Colonic mucosa (tissue), 4 donors: Measurements from ENCODE around the gene ALDH1A3. TPM values are rescaled to one million over a fixed set of nuclear protein-coding genes. Genes with fewer than 3 reads are reported as not detected.

Source experiments
- DNase-seq: peaks from one replicate; pipeline ENCODE4 v3.0.0-alpha.2; 2020
- H3K27ac ChIP-seq: fragments of 200-600 bp; one replicate; pipeline ENCODE4 v1.8.0; 2021
- H3K27me3 ChIP-seq: fragments of 200-600 bp; one replicate; pipeline ENCODE4 v1.8.0; 2021
- H3K36me3 ChIP-seq: fragments of 200-600 bp; one replicate; pipeline ENCODE4 v1.8.0; 2021
- H3K4me1 ChIP-seq: fragments of 200-600 bp; one replicate; pipeline ENCODE4 v1.8.0; 2021; ENCODE audit warnings: mild to moderate bottlenecking
- H3K4me3 ChIP-seq: fragments of 200-600 bp; one replicate; pipeline ENCODE4 v1.8.0; 2021
- H3K9ac ChIP-seq, 2 donors: one replicate each; pipeline ENCODE4 v1.7.0; 2013; ENCODE audit warnings: control low read depth in 2 of 2, low read depth in 2 of 2, low read length in 2 of 2
- H3K9me3 ChIP-seq: fragments of 200-600 bp; one replicate; pipeline ENCODE4 v1.8.0; 2021
- intact Hi-C: fragments of 100-400 bp; cut with DNase I; formaldehyde crosslinking; loops from one replicate; pipeline ENCODE4 v1.14.1; 2022
- total RNA-seq, 2 donors: library from RNA; stranded (reverse); fragmentation: NEBNext Ultra II Directional in 1 of 2; extraction: Animal tissue kit (Norgen Biotek cat#: 25700) in 1 of 2; gene quantifications; one replicate each; pipeline ENCODE4 v1.2.1, GENCODE V29; 2021
- TF ChIP-seq, protein P1 (sequence below): fragments of 200-600 bp; IDR thresholded peaks from one replicate; pipeline ENCODE4 v1.8.0; 2022; ENCODE audit warnings: antibody characterized with exemption, mild to moderate bottlenecking
- donor health status: healthy.
- donor health status: DM: no; HTN: no; CAD: no.
- donor health status: DM: no; HTN: no; CAD: no.

Gene ALDH1A3
- total RNA-seq, 2 donors from 2014 or later, result 3.8 to 7.4 TPM

DNA sequence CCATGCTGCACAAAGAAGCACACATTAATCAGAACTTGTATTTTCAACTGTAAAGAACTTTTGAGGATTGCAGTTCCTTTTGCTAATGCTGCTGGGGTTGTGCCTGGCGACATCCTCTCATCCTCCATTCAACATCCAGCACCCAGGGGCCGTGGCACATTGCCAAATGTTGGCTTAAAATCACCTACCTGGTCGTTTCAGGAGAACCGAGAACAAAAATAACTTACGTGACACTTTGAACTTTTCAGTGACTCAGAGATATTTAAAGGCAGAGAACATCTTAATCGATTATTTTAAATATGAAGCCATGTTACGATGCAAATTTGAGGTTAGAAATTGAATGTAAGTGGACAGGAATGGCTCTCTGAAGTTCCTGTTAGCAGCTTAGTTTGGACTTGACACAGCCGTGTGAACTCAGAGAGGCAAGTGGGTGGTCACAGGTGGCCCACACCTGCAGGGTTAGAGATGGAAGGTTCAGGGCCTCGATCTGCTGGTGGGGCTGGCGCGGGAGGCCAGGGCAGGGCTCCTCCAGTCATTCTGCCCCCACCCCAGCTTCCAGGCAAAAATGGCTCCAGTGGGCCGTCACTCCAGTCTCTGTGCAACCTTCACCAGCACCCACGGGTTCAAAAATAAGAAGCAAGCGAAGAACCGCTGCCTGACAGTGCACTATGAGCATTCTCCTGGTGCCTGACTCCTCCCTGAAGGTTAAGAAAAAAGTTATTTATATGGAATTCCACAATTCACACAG is 51.7 kb downstream of the ALDH1A3 start:
- H3K9ac ChIP-seq, result no peak overlapping the region
- intact Hi-C loops, result no loop called here
- H3K36me3 ChIP-seq, result no peaks in the 10 kb centered on the region
- H3K4me3 ChIP-seq, result no peak overlapping the region
- H3K27me3 ChIP-seq, result no peaks in the 10 kb centered on the region
- TF ChIP-seq, protein P1, sequence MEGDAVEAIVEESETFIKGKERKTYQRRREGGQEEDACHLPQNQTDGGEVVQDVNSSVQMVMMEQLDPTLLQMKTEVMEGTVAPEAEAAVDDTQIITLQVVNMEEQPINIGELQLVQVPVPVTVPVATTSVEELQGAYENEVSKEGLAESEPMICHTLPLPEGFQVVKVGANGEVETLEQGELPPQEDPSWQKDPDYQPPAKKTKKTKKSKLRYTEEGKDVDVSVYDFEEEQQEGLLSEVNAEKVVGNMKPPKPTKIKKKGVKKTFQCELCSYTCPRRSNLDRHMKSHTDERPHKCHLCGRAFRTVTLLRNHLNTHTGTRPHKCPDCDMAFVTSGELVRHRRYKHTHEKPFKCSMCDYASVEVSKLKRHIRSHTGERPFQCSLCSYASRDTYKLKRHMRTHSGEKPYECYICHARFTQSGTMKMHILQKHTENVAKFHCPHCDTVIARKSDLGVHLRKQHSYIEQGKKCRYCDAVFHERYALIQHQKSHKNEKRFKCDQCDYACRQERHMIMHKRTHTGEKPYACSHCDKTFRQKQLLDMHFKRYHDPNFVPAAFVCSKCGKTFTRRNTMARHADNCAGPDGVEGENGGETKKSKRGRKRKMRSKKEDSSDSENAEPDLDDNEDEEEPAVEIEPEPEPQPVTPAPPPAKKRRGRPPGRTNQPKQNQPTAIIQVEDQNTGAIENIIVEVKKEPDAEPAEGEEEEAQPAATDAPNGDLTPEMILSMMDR, result no peak
- no peaks in the 10 kb centered on the region for H3K4me1 ChIP-seq
- H3K27ac ChIP-seq, result no peak overlapping the region
- DNase-seq, result no peak
- H3K9me3 ChIP-seq, result no peaks in the 10 kb centered on the region

DNA sequence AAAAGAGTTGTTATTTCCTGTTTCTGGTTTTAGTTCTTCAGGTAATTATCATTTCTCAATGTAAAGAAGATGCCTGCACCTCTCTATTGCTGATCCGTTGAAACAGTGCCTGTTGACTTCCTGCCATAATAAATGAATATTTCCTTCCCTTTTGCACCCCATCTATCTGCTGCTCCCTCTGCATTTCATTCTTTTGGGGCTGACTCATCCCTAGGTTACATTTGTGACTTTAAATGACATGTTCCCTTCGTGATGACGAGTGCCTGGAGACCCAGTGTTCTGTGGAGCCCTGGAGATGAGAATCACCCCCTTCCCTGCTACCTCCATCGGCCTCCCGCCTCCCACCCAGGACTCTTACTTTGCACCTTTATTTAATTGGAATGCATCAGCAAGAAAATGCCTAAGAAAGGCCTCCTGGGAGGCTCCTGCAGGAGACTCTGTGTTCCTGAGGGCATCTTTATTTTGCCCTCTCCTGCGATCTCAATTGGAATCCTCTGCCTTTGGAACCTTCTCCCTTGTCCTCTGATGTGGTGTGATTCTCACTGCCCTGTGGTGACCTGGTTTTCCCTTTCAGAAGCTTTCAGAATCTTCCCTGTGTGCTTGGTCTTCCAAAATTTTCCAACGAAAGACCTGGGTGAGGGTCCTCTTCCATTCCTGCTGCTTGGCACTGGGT is 53.2 kb downstream of the ALDH1A3 start:
- Histone ChIP-seq H3K9ac (no peak overlapping the region), H3K4me3 (no peak overlapping the region), H3K27me3 (no peaks in the 10 kb centered on the region), H3K9me3 (no peaks in the 10 kb centered on the region), H3K4me1 (no peaks in the 10 kb centered on the region), H3K27ac (no peak overlapping the region), H3K36me3 (no peaks in the 10 kb centered on the region)
- TF ChIP-seq, protein P1, result no peak
- intact Hi-C loops, result no loop called here
- DNase-seq, result no peak

- Histone ChIP-seq H3K27ac (no peak overlapping the region), H3K9ac (no peak overlapping the region), H3K36me3 (no peaks in the 10 kb centered on the region), H3K9me3 (no peaks in the 10 kb centered on the region), H3K4me3 (no peak overlapping the region), H3K4me1 (no peaks in the 10 kb centered on the region), H3K27me3 (no peaks in the 10 kb centered on the region)
- intact Hi-C loops, result no loop called here
- TF ChIP-seq, protein P1, result no peak
- DNase-seq, result no peak
Observed at GRCh38 chr15:100934166-100934565, 54.5 kb downstream of the ALDH1A3 start.

GRCh38 chr15:100934726-100935125 is 55.1 kb downstream of the ALDH1A3 start:
- intact Hi-C loops, result no loop called here
- Histone ChIP-seq H3K9me3 (no peaks in the 10 kb centered on the region), H3K36me3 (no peaks in the 10 kb centered on the region), H3K9ac (no peak overlapping the region), H3K27ac (no peak overlapping the region), H3K4me1 (no peaks in the 10 kb centered on the region), H3K4me3 (no peak overlapping the region), H3K27me3 (no peaks in the 10 kb centered on the region)
- DNase-seq, result no peak
- TF ChIP-seq, protein P1, result no peak

DNA sequence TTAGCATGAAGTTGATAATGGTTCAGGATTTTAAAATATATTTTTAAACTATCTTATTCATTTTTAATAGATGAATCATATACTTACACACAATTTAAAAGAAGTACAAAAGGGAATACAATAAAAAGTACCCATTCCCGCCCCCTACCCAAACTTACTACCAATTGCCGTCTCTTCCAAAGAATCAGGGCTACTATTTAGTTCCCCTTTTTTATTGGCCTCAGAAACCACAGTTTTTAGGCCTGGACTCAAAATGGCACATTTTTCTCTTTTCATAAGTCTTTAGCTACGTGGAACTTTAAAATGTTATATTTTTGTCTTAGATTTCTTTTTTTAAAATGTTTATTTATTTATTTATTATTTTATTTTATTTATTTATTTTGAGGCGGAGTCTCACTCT is 57.5 kb downstream of the ALDH1A3 start:
- Histone ChIP-seq H3K9ac (no peak overlapping the region), H3K36me3 (no peaks in the 10 kb centered on the region), H3K9me3 (no peaks in the 10 kb centered on the region), H3K4me3 (no peak overlapping the region), H3K4me1 (no peaks in the 10 kb centered on the region), H3K27ac (no peak overlapping the region), H3K27me3 (no peaks in the 10 kb centered on the region)
- no peak for DNase-seq
- TF ChIP-seq, protein P1, result no peak
- intact Hi-C loops, result no loop called here
